NOMO-1 treated with DMSO at 0.1 percent for 48 hours (cell line): ENCODE results near the gene UROD.
"Not testable (repeated sequence)": the region's sequence is repeated elsewhere in the genome, so short reads cannot be mapped to it uniquely, and the experiment has no call there.

ENCODE experiments used
- DNase-seq: peaks from one replicate; lab custom pipeline; 2025; ENCODE audit not compliant: unreplicated experiment; lab: John Stamatoyannopoulos, UW

The UROD gene

DNA sequence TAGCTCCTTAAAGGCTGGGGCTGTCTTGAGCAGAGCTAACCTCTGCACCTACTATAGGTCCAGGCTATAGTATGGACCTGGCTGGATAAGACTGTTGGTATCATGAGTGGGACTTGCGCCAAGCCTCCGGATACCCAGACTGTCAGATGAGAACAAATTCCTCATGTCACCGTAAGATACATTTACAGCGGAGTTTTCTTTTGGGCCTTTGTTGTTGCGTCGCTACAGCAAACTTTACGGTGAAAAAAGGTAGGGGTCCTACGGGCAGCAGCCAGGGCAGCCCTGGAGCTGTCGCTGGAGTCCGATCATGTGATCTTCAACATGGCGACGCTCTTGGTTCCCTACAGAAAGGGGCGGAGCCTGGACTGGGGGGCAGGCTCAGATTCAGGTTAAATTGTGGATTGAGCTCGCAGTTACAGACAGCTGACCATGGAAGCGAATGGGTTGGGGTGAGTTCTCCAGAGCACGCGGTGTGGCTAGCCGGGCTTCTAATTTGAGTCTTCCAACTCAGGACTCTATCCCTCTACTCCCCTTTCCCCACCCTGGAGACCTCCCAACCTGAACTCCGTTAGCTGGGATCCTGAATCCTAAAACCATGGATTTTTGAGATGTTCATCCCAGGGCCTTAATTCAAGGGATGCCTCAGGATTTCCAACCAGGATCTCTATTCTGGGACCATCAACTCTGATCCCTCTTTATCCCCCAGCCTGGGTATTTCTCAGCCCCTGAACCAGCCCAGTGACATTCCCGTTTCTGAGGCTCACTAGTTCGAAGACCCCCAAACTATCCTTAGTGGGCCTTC is at the start of gene UROD:
TSS of gene UROD (plus strand) at position 418 of the 802 bp plus-strand sequence. CDS start at position 430, 12 bp downstream.
- DNase-seq: peak; percentile 99

DNA sequence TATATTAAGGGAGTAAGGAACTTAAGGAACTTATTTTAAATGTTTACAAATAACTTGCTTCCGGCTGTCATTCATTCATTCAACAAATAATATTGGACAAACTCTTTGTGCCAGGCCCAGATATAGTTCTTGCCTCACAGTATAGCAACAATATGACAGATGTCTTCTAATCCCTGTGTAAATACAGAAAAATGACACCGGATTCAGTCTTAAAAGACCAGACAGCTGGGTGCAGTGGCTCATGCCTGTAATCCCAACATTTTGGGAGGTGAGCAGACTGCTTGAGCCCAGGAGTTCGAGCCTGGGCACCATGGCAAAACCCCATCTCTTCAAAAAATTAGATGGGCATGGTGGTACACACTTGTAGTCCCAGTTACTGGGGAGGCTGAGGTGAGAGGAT is 49.3 kb upstream of the UROD start:
- DNase-seq: no peak

DNA sequence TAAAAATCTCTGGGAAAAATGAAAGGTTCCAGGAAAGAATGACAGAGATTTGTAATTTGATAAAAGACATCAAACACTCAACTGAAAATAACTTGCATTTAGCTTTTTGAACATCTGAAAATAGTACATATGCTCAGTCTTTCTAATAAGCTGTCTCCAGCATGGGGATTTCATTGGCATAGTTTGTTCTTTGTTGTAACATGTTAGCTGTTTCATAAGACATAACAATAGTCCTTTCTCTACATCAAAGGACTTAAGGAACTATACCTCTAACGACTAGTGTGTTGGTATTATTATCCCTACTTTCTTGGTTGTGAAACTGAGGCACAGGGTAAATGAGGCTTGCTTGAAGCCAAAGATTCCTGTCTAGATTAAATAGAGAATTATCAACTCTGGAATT is 47.7 kb upstream of the UROD start:
- DNase-seq: no peak

DNA sequence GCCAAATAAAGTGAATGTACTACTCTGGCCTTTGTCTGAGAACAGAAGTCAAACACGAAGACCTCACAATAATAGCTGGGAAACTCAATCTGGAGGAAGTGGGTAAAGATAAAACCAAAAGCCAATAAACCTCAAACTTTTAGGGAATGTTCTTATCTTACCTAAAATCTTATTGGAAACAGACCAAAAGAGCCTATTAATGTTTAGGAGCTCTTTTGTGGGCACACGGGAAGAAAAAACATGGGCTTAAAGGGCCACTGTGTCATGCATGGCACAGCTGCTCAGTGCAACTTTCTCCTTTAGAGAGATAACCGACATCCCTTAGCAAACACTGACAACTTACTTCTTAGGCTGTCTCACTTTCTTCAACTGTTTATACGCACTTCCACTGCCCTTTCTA is 41.7 kb upstream of the UROD start:
- no peak for DNase-seq

DNA sequence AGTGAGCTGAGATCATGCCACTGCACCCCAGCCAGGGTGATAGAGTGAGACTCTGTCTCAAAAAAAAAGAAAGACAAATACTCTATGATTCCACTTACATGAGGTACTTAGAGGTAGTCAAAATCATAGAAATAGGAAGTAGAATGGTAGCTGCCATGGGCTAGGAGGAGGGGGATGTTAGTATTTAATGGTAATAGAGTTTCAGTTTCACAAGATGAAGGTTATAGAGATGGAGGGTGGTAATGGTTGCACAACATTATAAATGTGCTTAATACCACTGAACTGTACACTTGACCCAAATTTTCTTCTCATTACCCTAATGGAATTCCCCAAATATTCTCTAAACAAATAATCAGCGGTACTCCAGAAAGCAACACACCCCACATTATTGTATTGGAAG is 38.4 kb upstream of the UROD start:
- peak; percentile 62 for DNase-seq

DNA sequence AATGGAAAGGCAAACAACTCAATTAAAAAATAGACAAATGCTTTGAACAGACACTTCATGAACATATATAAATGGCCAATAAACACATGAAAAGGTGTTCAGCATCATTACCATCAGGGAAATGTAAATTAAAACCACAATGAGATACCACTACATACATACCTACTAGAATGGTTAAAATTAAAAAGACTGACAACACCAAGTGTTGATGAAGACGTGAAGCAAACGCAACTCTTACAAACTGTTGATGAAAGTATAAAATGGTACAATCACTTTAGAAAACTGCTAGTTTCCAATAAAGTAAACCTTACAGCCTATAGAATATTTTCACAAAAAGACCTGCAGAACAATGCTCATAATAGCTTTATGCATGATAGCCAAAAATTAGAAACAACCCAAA is 35.8 kb upstream of the UROD start:
- no peak for DNase-seq

DNA sequence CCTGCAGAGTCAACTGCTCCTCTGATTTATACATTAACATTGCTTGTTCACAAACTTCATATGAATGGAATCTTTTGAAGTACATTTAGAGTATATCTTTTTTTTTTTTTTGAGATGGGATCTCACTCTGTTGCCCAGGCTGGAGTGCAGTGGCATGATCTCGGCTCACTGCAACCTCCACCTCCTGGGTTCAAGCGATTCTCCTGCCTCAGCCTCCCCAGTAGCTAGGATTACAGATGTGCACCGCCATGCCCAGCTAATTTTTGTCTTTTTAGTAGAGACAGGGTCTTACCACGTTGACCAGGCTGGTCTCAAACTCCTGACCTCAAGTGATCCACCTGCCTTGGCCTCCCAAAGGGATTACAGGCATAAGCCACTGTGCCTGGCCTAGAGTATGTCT is 34.7 kb upstream of the UROD start:
- not testable (repeated sequence) for DNase-seq

DNA sequence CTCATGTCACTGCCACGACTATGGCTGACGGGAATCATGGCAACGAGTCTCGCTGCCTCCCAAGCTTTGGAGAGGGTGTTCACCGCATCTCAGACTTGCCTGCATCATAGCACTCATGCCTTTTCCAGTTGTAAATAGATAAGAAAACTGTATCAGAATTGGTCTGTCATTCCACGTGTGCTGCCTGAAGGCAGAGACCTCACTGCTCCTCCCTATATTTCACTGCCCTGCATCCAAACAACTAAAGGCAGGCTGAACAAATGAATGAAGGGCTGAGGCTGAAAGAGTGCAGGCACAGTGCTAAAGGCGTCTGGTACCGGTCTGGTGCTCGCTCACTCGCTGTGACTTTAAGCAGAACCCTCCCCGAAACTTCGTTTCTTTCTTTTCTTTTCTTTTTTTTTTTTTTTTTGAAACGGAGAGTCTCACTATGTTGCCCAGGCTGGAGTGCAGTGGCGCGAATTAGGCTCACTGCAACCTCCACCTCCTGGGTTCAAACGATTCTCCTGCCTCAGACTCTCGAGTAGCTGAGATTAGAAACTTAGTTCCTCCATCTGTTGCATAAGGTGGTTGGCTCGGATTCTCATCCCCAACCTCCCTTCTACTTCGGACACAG is 26.2 kb upstream of the UROD start:
- DNase-seq: peak; percentile 72

DNA sequence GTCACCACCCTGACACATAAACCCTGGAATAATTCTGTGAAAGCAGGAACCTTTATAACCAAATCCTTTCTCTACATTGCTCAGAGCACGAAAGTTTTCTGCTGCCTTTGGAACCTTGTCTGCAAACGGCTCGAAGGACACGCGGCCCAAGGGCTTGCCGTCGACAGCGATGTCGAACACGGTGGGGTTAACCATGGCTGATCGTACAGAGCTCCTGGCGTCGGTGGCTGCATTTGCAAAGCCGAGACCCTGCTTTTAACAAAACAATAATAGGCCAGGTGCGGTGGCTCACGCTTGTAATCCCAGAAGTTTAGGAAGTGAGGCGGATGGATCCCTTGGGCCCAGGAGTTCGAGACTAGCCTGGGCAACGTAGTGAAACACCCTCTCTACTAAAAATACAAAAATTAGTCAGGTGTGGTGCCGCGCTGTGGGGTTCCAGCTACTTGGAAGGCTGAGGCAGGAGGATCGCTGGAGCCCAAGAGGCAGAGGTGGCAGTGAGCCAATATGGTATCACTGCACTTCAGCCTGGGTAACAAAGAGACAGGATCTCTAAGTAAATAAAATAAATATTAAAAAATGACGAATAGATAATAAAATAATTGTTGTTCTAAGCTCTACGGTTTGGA is 23.4 kb upstream of the UROD start:
- DNase-seq: no peak

DNA sequence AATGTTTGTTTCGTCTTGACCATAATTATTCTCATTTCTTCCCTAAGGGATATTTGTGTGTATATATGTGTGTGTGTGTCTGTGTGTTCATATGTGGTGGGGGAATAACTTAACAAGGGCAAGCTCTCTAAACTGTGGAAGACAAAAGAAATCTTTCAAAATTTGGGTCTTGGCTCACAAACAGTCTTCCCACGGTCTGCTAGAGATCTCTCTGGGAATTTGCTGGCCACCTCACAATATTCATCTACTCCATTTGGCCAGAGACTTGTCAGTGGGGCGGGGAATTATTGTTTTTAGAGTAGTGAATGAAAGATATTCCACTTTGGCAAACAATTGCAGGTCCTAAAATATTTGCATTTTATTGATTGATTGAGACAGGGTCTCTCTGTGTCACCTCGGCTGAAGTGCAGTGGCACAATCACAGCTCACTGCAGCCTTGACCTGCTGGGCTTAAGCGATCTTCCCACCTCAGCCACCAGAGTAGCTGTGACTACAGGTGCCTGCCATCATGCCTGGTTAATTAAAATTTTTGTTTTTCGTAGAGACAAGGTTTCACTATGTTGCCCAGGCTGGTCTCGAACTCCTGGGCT is 17.6 kb upstream of the UROD start:
- no peak for DNase-seq

DNA sequence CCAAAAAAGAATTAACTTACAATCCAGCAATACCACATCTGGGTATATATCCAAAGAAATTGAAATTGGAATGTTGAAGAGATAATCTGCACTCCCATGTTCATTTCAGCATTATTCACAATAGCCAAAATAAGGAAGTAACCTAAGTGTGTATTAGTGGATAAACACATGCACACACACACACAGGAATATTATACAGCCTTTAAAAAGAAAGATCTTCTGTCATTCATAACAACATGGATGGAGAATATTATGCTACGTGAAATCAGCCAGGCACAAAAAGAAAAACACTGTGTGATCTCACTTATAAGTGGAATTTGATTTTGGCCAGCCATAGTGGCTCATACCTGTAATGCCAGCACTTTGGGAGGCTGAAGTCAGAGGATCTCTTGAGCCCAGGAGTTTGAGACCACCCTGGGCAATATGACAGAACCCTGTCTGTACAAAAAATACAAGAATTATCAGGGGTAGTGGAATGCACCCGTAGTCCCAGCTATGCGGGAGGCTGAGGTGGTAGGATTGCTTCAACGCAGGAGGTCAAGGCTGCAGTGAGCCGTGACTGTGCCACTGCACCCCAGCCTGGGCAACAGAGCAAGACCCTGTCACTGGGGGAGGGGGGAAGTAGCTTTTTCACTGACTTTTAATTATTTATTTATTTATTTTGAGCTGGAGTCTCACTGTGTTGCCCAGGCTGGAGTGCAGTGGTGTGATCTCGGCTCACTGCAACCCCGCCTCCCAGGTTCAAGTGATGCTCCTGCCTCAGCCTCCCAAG is 16.4 kb upstream of the UROD start:
- no peak for DNase-seq

DNA sequence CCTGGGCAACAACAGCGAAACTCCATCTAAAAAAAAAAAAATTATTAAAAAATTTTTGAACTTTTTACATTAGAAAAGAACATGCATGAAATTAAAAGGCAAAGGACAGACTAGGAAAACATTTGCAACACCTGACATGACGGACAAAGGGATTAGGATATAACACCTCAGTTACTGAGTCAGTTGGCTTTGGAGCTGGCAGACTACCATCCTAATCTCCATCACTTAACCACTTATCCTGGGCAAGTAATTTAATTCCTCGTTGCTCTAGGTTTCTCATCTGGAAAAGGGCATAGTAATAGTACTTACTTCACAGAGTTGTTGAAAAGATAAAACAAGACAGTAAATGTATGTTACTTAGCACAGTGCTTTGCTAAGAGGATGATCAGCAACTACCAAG is 12.8 kb upstream of the UROD start:
- DNase-seq: no peak

DNA sequence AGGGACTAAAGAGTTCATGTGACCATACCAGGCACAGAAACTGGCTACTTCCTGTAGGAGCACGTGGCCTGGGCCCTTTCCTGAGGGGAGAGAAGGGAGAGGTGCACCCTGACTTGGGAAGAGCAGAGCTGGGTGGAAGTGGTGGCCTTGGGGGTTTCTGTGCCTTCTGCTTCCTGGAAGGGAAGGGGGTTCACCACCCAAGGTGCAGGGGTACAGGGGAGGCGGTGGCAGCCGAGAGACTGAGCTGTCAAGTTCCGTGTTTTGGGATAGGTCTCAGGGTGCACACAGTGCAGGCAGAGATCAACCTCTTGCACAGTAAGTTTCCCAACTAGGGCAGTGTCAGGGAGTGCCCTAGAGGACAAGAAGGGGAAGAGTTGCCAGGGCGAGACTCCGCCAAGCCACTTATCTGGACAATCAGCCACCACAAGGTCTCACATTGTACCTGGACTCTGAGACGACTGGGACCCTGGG is 11.0 kb upstream of the UROD start:
- DNase-seq: no peak

DNA sequence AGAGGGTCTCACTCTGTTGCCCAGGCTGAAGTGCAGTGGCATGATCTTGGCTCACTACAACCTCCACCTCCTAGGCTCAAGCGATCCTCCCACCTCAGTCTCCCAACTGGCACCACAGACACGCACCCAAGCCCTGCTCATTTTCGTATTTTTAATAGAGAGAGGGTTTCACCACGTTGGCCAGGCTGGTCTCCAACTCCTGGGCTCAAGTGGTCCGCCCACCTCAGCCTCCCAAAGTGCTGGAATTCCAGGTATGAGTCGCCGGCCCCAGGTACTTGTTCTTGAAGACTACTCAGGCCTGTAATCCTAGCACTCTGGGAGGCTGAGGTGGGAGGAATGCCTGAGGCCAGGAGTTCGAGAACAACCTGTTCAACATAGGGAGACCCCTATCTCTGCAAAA is 10.5 kb upstream of the UROD start:
- not testable (repeated sequence) for DNase-seq

DNA sequence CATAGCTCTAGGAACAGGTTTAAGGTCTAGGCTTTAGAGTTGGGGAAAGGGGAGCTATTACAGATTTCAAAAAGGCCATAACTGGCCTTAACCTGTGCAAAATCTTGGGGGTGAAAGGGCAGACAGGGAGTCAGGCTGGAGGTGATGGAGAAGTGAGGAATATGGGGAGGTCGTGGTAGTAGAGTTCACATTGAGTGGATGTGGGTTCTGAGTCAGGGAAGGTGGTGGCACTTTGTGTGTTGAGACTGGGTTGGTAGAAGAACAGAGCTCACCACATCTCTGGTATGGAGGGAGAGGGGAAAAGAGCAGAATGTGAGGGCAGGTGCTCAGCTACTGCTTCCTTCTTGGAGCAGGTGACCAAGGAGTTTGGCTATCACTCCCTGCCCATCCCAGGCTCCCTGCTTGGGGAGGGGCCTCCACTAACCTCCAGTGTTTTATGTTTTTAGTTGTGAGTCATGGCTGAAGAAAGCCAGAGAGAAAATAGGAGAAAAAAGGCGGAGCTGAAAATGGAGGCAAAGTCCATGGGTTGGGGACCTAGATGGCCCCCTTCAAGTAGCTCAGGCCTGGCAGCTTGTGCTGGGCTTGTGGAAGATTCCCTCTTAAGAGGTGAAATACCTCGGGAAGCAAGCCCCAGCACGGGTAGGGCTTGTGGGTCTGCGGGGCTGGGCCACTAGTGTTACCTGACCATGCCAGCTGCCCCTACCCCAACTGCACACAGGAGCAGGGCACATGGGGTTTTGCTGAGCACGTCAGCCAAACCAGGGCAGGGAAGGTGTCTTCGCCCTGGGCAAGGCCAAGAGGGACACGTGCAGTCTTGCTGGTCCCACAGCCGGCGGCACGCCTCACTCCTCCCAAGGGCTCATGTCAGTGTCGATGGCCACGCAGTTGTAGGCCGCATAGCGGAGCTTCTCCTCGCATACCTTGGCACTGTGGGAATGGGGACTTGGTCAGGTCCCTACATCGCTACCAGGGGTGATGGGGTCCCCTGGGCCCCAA is 9.1 kb upstream of the UROD start:
- no peak for DNase-seq

DNA sequence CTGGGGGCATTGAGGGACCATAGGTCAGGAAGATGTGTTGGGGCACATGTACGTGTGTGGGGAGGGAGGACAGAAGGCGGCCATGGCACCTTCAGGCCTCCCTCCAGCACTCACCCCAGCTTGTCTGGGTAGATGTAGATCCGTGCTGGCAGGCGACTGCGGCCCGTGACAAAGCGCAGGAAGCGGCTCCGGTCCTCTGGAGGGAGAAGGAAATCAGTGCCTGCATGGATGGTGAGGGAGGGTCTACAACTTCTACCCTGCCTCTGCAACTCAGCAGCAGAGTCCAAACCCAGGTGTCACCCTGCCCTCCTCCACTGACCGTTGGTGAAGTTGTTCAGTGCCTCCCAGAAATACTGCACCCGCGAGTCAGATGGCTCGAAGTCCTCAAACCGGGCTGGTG is 8.3 kb upstream of the UROD start:
- DNase-seq: no peak

DNA sequence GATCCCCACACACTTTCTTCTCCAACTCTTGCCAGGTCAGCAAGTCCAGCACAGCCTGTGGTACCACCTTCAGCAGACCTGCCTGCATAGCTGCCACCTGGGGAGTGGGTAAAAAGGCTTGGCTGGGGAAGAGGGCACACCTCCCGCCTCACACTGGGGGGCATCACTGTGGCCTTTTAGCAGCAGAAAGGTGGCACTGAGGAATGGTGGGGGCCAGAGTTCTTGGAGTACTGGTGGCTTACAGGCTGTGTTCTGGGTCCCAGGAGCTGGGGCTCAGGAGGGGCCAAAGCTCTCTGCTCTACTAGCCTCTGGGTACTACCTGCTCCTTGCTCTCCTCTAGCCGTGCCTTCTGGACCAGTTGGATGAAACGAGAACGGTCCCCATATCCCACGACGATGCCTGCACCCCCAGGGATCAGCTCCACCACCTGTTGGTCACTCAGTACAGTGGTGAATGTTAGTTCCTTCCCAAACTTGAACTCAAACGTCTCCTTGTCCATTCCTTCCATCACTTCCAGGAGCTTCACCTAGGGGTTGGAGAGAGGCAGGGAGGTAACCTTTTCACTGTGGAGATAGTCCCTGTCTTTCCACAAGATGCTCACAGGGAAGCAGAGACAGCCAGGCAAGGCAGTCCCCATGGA is 7.7 kb upstream of the UROD start:
- DNase-seq: no peak

DNA sequence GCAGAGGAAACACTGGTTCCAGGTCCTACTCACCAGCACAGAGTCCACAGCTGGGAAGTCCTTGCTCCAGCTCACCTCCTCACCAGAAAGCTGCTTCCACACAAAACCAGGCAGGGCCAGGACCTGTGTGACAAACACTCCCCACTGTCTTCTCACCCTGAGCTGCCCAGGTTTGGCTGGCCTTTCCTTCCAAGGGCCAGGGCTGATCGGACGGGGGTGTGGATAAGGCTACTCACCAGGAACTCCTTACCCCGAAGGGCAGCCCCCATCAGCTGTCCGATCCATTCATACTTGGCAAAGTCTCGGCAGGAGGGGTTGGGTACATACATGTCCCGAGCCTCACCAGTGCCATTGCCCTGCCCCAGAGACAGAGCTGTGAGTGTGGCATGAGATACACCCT is 6.3 kb upstream of the UROD start:
- DNase-seq: no peak

DNA sequence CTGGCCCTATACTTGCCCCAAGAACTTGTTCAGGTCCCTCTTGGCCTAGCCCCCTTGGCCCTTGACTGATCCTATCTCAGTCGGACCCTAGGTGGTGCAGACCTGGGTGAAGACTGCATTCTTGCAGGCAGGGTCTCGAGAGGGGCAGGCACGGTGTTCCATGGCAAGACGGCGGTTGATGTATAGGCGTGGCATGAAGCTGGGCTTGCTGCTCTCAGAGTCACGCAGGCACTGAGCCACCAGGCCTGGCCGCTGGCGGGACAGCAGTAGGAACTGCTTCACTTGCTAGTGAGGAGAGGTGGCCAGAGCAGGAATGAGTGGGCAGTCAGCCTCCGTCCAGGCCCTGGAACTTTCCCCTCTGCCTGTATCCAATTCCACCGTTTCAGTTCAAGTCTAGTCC is 4.7 kb upstream of the UROD start:
- no peak for DNase-seq
